ENCODE results near the gene CDKN2C. TPM values are rescaled to one million over a fixed set of nuclear protein-coding genes. Genes with fewer than 3 reads are reported as not detected.

The CDKN2C gene
- polyA plus RNA-seq, 1 of the 3 experiments (the other 2 are of a cell fraction): 27.0 TPM

DNA sequence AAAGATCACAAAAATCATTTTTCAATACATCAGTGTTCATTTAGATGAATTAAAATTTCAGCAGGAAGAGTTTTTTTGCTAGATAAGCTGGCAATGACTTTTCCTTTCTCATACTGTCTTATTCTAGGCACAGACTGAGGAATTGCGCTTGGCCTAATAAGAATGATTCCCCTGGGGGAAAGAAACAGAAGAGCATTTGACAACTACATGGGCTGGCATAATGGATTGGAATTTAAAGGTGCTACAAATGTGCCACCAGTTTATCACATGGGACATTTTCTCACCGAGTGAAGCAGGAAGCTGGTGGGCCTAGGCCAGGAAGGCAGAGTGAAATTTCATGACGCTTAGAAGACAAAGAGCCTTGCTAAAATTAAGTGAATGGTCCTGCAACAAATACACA lies 39.3 kb downstream of the CDKN2C start:
- no peaks in the 10 kb centered on the region; the same call in 1 of the 2 replicates for H3K9me3 ChIP-seq
- H3K9ac ChIP-seq: no peak overlapping the region
- H3K27me3 ChIP-seq (ENCODE audit: insufficient read depth): no peaks in the 10 kb centered on the region
- POLR2A ChIA-PET: no interaction called here
- no peak overlapping the region for H3K27ac ChIP-seq (ENCODE audit: low read depth in 2 of 2, low read length in 1 of 2)
- H3F3A ChIP-seq (replicated peaks; ENCODE audit: insufficient read depth): no peaks in the 10 kb centered on the region
- H3K4me1 ChIP-seq (ENCODE audit: control insufficient read depth in 1 of 2, insufficient read depth in 2 of 2, low read depth in 1 of 2, low read length in 1 of 2): no peaks in the 10 kb centered on the region
- no peak for TF ChIP-seq CHD2 (IDR thresholded peaks at IDR 0.05; ENCODE audit: low read length, partially characterized antibody)
- TF ChIP-seq, protein P1, sequence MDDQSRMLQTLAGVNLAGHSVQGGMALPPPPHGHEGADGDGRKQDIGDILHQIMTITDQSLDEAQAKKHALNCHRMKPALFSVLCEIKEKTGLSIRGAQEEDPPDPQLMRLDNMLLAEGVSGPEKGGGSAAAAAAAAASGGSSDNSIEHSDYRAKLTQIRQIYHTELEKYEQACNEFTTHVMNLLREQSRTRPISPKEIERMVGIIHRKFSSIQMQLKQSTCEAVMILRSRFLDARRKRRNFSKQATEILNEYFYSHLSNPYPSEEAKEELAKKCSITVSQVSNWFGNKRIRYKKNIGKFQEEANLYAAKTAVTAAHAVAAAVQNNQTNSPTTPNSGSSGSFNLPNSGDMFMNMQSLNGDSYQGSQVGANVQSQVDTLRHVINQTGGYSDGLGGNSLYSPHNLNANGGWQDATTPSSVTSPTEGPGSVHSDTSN (IDR thresholded peaks at IDR 0.05): no peak
- no peak for TF ChIP-seq NRF1 (IDR thresholded peaks at IDR 0.05; ENCODE audit: low read depth, low read length)
- TF ChIP-seq, protein P2, sequence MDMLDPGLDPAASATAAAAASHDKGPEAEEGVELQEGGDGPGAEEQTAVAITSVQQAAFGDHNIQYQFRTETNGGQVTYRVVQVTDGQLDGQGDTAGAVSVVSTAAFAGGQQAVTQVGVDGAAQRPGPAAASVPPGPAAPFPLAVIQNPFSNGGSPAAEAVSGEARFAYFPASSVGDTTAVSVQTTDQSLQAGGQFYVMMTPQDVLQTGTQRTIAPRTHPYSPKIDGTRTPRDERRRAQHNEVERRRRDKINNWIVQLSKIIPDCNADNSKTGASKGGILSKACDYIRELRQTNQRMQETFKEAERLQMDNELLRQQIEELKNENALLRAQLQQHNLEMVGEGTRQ (IDR thresholded peaks at IDR 0.05; ENCODE audit: borderline replicate concordance, low read depth, low read length): no peak
- TF ChIP-seq, protein P3, sequence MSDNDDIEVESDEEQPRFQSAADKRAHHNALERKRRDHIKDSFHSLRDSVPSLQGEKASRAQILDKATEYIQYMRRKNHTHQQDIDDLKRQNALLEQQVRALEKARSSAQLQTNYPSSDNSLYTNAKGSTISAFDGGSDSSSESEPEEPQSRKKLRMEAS (IDR thresholded peaks at IDR 0.05; ENCODE audit: low read depth): no peak
- no peak for TF ChIP-seq TEAD4 (IDR thresholded peaks at IDR 0.05; ENCODE audit: borderline replicate concordance, insufficient read depth)
- TF ChIP-seq, protein P4, sequence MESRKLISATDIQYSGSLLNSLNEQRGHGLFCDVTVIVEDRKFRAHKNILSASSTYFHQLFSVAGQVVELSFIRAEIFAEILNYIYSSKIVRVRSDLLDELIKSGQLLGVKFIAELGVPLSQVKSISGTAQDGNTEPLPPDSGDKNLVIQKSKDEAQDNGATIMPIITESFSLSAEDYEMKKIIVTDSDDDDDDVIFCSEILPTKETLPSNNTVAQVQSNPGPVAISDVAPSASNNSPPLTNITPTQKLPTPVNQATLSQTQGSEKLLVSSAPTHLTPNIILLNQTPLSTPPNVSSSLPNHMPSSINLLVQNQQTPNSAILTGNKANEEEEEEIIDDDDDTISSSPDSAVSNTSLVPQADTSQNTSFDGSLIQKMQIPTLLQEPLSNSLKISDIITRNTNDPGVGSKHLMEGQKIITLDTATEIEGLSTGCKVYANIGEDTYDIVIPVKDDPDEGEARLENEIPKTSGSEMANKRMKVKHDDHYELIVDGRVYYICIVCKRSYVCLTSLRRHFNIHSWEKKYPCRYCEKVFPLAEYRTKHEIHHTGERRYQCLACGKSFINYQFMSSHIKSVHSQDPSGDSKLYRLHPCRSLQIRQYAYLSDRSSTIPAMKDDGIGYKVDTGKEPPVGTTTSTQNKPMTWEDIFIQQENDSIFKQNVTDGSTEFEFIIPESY (IDR thresholded peaks at IDR 0.05; ENCODE audit: borderline replicate concordance, low read depth): no peak
- TF ChIP-seq, protein P5, sequence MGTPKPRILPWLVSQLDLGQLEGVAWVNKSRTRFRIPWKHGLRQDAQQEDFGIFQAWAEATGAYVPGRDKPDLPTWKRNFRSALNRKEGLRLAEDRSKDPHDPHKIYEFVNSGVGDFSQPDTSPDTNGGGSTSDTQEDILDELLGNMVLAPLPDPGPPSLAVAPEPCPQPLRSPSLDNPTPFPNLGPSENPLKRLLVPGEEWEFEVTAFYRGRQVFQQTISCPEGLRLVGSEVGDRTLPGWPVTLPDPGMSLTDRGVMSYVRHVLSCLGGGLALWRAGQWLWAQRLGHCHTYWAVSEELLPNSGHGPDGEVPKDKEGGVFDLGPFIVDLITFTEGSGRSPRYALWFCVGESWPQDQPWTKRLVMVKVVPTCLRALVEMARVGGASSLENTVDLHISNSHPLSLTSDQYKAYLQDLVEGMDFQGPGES (IDR thresholded peaks at IDR 0.05; ENCODE audit: low read depth, low read length): no peak
- TF ChIP-seq, protein P6, sequence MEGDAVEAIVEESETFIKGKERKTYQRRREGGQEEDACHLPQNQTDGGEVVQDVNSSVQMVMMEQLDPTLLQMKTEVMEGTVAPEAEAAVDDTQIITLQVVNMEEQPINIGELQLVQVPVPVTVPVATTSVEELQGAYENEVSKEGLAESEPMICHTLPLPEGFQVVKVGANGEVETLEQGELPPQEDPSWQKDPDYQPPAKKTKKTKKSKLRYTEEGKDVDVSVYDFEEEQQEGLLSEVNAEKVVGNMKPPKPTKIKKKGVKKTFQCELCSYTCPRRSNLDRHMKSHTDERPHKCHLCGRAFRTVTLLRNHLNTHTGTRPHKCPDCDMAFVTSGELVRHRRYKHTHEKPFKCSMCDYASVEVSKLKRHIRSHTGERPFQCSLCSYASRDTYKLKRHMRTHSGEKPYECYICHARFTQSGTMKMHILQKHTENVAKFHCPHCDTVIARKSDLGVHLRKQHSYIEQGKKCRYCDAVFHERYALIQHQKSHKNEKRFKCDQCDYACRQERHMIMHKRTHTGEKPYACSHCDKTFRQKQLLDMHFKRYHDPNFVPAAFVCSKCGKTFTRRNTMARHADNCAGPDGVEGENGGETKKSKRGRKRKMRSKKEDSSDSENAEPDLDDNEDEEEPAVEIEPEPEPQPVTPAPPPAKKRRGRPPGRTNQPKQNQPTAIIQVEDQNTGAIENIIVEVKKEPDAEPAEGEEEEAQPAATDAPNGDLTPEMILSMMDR (IDR thresholded peaks at IDR 0.05): no peak
- no peak for TF ChIP-seq FOXJ3 (CRISPR knock-in tag; IDR thresholded peaks at IDR 0.05)
- no peak for TF ChIP-seq SMC3 (IDR thresholded peaks at IDR 0.05; ENCODE audit: low read depth, low read length)
- H3K36me3 ChIP-seq (replicated peaks in 1 of 2; ENCODE audit: control insufficient read depth in 1 of 2, insufficient read depth in 2 of 2, low read length in 1 of 2): no peaks in the 10 kb centered on the region
- no peaks in the 10 kb centered on the region for H3K79me2 ChIP-seq (ENCODE audit: insufficient read depth)
- H2AFZ ChIP-seq (ENCODE audit: low read depth): no peak overlapping the region
- CTCF ChIA-PET: interaction anchor here (1.0 kb wide), 1 partner anchor 9 kb away, joined by 3 read pairs; no protein-coding TSS in a partner anchor
- no peaks in the 10 kb centered on the region for H4K20me1 ChIP-seq (ENCODE audit: insufficient read depth)
- no peak for DNase-seq
- WGBS (ENCODE audit: low lambda C conversion rate): 88% methylated on average over 3 of the region's 3 CpGs
- no peaks in the 10 kb centered on the region for H3K9me2 ChIP-seq
- no peak overlapping the region for H3K4me3 ChIP-seq (ENCODE audit: low read depth in 2 of 2, low read length in 1 of 2)
- no peak overlapping the region for H3K4me2 ChIP-seq

Data from SK-N-SH (cell line).